NK-92 (cell line): Measurements from ENCODE around the gene CACNA1E.

Experiments used
- DNase-seq: peaks from one replicate; lab custom pipeline; 2025; ENCODE audit not compliant: unreplicated experiment; lab: John Stamatoyannopoulos, UW

CACNA1E gene

DNA sequence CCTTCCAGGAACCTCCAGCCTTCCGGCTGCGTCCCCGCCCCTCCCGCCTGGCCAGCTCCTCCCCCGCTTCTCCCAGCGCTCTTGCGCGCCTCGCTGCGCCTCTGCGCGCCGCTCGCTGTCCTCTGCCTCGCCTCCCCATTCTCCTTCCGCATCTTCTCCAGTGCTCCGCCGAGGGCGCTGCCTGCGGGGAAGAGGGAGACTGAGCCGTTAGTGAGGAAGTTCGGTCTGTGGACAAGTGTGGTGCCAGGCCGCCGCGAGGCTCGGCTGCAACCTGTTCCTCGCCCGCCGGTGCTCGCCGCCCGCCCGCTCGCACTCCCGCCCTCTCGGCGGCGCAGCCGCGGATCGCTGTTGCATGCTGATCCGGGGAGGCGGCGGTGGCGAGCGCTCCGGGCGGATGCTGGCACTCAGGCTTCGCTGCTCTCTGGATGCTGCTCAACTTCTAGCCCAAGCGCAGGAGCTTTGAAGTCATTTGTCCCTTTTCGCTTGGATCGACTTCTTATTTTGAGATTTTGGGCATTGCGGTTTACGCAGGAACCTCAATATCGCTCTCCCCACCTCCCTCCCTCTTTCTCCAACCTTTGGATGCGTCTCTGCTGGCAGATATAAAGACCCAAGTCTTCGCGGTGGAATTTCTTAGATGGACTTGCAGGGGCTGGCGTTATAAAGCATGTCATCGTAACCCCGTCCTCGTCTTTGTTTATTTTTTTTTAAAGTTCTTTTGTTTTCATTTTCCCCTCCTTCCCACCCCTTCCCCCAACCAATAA, 614 bp upstream of the CACNA1E start:
- DNase-seq, result no peak

DNA sequence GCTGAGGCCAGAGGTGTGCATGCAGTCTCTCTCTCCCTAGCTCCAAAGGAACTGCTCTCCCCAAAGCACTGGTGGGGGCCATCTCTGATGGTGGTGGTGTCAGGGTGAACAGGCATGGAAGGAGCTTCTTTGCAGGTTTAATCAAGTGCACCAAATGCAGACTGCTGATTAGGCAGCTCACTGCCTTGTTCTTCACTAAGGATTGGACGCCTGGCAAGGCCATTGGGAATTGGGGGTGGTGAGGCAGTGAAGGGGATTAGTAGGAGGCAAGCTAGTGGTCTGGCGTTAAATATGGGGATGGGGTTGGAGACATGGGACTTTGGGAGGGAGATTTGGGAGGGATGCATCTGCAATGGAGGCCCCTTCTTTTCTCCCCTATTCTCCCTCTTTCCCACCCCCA, 1.5 kb downstream of the CACNA1E start:
- DNase-seq, result no peak

DNA sequence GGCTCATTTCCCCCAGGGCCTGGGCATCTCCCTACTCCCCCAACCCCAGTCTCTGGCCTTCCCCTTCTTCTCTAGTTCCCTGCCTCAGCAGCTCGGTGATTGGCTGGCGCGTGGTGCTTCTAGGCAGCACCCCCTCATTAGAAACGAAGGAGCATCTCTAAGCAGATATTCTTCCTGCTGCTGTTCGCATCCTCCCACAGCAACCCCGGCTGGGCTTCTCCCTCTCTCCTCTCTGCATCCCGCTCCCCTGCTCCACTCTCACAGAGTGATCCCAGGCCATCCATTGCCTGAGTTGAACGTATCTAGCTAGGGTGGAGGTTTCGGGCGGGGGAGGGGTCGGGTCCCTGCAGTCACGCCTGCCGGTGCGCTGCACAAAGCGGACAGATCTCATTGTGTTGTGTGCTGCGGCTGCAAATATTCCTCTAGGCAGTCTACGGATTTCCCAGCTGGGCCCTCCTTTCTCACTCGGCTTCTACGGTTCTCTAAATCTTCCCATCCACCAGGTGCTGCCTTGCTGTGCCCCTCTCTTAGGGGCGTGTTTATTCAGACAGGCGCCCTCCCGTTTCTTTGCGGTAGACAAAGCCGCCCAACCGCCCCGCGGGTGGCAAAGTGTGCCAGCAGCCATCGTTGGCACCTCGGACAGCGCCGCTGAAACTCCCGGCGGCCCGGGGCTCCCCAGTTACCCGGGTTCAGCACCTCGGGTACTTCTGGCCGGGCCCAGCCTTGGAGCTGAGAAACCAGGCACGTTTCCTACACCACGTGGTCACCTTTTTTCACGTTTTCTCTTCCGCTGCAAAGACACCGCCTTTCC, 2.2 kb downstream of the CACNA1E start:
- DNase-seq, result no peak

DNA sequence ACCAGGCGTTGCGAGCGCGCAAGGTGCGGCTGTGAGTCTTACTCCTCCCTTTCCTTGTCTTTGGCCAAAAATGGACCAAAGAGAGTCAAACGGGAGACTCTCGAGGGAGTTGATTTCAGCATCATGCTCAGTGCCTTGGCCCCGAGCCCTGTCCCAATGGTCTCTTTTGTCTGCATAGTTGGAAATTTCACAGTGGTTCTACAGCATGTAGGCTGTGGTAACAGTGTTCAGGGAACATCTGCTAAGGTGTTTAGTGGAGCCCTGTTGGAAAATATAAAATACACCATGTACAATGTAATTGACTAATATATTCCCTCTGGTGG, 2.7 kb downstream of the CACNA1E start:
- DNase-seq, result no peak

DNA sequence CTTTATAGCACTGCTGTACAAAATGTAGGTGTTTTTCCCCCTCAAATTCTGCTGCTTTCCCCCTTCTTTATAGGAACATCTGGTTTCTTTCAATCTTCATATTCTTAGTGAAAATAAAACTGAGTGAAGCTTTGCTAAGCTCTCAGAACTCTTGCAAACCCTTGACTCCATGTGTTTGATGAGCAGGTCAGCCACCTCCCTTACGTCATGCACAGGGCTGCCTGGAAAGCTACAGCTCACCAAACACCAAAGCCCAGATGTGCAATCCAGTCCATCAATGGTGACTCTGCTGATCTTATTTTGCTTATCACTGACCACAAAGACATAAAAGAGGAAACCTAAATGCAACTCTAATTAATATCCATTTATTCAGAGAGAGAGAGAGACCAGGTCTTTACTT, 5.5 kb downstream of the CACNA1E start:
- DNase-seq, result no peak

DNA sequence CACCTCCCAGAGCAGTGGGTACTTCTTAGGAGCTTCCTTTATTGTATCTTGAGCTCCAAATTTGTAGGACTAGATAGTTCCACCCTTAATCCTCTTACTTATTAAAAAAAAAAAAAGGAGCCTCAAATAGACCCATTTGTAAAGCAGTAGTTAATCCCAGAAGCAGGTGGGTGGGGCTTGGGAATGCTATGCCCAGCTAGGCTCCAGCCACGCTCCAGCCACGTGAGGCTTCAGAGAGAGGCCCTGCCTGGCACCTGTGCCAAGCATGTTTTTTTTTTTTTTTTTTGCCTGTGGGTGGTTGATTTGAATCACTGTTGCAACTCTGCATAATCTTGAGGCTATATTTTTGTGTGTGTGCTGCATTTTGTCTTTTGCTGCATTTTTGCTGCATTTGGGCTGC, 7.0 kb downstream of the CACNA1E start:
- DNase-seq, result no peak

DNA sequence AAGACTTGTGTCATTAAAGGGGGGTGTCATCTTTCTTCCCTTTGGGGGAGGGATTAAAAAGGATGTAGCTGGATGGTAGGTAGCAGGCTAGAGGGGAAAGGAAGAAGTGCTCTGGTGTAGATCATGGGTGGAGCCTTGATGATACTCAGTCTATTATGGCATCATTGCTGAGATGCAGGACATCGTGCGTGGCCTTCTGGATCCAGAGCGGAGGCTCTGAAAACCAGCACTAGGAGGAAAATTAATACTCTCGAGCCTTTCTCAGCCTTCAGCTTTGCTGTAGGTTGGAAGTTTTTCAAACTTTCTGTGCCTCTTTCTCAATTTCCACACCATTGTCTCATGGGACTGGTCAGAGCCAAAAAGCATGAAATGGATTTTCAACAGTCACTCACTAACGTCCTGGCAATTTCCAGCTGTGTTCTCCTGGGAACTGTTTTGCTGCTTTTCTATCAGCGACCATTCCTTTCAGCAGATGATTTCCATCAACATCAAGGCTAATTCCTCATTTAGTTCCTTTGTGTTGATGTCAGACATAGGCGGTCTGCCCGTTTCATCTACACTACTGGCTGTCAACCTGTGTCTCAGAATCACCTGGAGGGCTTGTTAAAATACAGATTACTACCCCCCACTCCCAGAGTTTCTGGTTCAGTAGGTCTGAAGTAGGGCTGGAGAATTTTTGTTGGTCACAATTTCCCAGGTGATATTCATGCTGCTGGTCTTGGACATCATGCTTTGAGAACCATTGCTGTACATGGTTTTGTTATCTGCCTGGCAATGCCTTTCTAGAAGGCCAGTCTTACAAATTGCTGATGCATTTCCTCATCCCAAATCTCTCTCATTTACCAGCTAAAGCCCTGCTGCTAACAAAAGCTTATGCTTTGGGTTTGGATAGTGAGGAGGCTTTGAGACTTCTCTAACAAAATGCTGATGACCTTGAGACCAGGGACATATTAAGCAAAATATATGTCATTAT, 7.7 kb downstream of the CACNA1E start:
- DNase-seq, result no peak

DNA sequence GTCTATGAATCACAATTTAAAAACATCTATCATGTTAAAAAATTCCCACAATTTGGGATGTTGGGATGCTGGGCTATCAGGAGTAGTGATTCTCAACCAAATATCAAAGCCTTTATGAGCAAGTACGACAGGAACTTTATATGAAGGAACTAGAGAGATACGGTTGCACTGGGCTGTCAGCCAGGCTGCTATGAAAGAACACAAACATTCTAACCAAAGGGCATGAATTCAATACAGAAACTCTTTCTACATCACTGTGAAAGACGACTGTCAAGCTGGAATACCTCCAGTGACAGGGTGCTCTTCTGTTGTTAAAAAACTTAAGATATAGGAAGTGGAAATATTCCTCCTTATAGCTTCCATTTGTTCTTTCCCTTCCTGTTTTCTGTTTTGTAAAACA, 9.8 kb downstream of the CACNA1E start:
- no peak for DNase-seq

DNA sequence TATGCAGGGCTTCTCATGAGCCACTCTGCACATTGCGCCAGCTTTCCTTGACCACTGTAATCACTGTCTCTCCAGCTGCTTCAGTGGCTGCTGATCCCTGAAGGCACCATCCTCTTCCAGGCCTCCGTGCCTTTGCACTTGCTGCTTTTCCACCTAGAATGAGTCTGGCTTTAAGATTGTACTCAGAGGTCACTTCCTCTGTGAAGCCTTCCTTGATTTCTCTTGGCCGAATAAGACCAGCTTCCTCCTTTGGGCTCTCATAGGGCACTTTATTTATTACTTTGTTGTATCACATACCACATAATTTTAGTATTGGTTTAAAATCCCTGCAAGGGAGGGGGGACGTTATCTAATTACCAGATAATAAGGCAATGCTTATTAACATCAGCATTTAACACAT, 10.6 kb downstream of the CACNA1E start:
- no peak for DNase-seq

DNA sequence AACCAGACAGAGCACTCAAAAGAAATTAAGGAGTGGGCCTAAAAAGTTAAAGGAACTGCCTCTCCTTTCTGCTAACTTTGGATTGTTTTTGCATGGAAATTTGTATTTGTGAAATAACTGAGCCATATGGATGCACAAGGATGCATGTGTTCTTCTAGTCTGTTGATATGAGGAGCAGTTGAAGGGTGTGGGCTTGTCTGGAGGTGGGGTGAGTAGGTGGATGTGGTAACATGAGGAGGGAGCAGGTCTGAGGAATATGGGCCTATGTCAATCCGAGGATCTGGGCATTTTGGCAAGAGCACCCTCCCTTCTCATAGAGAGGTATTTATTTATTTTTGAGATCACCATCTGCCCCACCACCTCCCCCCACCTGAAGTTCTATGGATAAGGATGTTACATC, 13.4 kb downstream of the CACNA1E start:
- DNase-seq, result no peak

DNA sequence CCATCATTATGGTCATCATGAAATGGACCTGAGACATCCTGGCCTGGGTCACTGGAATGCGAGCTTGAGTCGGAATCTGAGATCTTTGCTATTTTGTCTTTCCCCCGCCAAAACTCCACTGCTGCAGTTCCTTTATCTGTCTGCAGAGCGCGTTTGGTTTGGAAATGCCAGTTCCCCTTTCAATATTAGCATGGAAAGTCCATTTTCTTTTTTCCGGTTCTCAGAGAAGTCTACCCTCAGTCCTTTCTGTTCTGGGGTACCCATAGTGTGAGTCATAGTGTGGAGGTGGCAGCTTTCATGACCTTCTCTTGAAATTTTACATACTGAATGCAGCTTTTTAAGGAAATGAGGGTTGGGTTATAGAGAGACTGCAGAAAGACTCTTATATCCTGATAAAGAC, 14.6 kb downstream of the CACNA1E start:
- no peak for DNase-seq

DNA sequence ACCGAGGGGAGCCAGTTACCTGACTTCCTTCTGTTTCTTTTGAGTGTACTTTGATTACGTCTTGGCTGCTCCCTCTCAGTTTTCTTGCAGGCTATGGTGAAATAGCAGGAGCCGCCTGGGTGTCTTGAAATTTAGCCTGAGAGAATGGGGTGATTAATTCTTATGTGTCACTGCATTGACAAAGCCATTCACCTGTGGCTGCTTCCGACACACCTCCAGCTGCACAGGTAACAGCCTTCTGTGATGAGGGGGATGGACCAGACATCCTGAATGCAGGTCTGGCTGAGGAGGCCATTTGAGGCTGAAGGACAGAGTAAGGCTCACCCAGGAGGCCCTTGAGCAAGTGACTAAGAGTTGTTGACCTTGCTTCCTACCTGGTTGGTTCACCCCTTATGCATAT, 16.5 kb downstream of the CACNA1E start:
- DNase-seq, result no peak

DNA sequence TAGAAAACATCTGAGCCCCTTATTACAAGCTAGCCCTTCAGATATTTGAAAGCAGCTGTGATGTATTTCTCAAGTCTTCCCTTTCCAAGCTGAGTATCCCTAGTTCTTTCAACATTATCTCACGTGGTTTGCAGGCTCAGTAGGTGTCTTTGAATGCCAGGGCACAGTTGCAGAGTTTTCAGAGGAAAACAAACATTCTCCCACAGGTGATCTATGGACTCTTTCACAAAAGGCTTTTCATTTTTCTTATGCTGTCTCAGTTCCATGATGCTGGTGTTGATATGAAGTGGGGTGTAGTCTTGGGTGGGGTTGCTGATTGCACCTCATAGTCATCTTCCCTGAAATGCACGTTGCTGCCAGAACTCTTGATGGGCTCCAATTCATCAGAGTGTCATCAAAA, 17.3 kb downstream of the CACNA1E start:
- no peak for DNase-seq

DNA sequence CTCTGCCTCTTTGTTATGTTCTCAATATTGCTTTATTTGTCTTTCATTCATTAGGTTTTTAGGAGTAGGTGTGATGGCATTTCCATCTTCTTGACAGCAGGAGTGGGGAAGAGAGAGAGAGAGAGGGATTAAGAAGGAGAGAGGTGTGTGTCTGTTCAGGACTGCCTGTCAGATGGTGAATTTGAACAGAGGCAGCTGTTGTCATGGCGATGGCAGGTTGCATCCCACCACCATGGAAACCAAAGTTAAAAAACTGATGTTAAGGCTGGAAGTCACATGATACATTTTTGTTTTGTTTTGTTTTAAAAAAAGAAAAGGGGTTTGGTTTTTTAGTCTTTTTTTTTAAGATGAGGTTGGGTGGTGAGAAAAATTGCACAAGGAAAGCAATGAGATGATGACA, 18.3 kb downstream of the CACNA1E start:
- DNase-seq, result no peak

DNA sequence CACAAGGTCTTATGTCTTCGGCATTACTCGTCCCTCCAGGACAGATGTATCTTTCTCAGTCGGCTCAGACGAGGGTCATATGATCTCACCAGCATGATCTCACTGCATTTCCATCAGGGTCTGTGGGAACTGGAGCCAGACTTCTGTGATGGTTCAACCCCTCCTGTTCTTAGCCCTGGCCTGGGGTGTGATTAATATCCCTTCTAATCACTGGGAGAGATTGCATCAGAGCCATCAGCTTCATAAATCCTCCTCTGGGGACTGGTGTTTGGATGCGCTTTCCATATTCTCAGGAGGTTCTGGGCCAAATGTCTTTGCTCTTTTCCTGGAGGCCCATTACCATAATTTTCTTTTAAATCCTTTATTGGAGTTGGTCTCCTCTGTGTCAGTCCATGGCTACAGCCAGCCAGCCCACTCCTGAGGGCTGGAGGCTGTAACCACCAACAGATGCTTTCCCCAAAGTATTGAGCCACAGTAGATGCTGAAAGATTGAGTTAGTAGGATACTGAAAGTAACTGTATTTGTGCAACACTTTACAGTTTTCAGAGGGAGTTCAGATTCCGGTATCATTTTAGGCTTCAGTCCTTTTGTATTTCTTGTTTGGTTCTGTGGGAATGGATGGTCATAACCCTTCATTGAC, 20.0 kb downstream of the CACNA1E start:
- DNase-seq, result no peak

DNA sequence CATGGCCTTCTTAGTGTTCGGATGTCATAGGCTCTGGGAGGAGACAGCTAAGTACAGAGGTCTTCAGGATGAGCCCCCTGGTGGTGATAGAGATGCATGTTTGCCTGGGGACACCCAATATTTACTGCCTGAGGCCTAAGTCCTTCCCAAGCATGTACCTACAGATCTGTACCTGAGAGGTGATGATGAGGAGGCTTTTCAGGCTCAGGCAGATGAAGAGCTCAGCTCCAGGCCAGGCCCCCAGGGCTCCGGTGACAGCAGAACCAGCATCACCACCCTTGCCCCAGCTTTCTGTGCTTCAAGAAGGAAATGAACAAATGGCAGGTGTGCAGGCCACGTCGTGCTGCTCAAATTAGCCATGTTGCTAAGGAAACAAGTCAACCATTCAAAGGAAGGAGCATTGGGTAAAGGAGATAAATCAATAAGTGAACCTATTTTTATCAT, 21.1 kb downstream of the CACNA1E start:
- no peak for DNase-seq

DNA sequence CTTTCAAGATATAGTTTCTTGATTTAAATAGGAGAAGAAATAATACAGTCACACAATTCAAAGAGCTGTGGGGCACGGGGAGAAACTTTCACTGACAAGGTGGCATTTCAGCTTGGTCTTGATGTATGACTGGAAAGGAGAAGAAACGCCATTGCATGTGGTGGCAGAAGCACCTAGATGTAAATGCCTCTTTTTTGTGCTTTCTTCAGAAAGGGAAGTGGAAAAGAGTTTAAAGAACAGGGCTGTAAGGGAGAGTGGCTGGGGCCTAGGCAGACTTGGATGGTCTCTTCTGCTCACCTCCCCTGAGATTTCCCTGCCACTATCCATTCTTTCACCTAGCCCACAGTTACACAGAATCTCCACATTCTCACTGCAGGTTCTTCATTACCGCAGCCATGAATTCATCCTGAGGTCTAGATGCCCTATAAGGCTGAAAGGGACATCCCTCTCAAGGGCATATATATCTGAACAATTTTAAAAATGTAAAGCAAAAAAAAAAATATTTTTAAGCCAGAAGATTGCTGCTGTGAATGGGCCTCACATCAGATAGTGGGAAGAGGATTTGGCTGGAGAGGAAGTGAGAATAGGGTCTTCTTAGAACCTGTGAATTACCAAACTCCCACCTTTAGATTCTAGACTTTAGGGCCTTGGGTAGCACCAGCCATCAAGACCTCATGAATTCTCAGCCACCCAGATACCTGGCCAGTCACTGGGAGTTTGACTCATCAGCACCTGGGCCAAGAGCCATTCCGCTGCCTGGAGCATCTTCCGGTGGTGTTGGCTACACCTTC, 23.4 kb downstream of the CACNA1E start:
- no peak for DNase-seq

DNA sequence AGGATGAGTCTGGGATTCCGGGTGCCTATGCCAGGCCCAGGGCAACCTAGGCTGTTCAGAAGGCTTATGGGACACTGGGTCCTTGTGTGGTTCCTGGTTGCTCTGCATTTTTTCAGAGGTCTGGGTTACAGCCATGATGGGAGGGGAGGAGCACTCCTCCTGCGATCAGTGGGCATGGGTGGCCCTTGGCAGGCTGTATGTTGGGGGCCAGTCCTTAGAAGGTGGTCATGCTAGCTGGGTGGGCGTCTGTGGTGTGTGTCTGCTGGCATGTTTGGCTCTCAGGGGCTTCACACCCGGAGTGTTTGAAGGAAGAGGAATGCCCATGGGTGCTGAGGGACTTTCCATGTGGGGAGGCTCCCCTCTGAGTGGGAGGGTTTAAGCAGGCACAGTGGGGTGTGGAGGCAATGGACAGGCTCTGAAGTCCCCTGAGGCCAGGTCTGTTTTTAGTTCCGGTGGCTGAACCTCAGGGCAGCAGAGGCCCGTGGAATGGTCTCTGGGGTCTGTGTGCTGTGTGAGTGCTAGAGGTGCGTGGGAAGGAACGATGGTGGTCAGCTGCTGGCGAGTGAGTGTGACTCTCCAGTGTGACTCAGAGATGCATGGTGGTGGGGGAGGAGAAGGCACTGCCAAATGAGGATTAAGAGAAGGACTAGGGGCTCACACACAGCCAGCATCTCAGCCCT, 25.3 kb downstream of the CACNA1E start:
- no peak for DNase-seq

DNA sequence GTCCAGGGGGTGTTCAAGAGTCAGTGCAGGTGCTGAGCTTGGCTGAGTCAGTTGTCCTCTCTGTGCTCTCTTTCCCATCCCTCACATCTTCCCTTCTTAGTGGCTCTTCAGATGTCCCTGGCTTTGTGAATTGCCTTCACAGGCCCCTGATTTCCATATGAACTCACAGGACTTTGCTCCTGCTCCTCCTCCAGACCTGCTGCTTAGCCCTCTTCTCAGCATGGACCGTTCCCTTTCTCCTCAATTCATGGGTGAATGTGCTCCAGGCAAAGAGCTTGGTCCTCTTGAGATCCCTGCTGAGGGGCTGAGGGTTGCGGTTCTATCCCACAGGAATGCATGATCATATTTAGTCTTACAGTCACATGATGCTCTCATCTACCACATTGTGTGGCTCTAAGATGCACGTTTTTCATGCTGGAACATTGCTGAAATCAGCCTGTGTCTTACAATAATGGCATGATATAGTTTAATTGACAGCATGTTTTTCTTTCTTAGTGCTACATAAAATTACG, 30.5 kb downstream of the CACNA1E start:
- DNase-seq, result no peak
